Mucosa of rectum (tissue), 2 donors: ENCODE data around the gene HES3.
"Not testable (repeated sequence)": the region's sequence is repeated elsewhere in the genome, so short reads cannot be mapped to it uniquely, and the experiment has no call there.

ENCODE experiments used
- H3K27ac ChIP-seq, 2 donors: one replicate each; pipeline ENCODE4 v1.7.0; 2013; ENCODE audit warnings: inconsistent platforms in 2 of 2, low read depth in 2 of 2, low read length in 2 of 2
- H3K27me3 ChIP-seq, 2 donors: one replicate each; pipeline ENCODE4 v1.7.0; 2013; ENCODE audit warnings: low read length in 2 of 2; ENCODE audit not compliant: control insufficient read depth in 2 of 2, insufficient read depth in 2 of 2
- H3K36me3 ChIP-seq, 2 donors: one replicate each; pipeline ENCODE4 v1.7.0; 2013; ENCODE audit warnings: low read length in 2 of 2; ENCODE audit not compliant: control insufficient read depth in 2 of 2, insufficient read depth in 2 of 2
- H3K4me1 ChIP-seq, 2 donors: one replicate each; pipeline ENCODE4 v1.7.0; 2013; ENCODE audit warnings: low read length in 2 of 2, mild to moderate bottlenecking in 1 of 2; ENCODE audit not compliant: control insufficient read depth in 2 of 2, insufficient read depth in 2 of 2
- H3K4me3 ChIP-seq, 2 donors: one replicate each; pipeline ENCODE4 v1.7.0; 2013; ENCODE audit warnings: low read length in 2 of 2
- H3K9ac ChIP-seq, 2 donors: one replicate each; pipeline ENCODE4 v1.7.0; 2013; ENCODE audit warnings: low read length in 2 of 2, low read depth in 1 of 2, mild to moderate bottlenecking in 1 of 2
- H3K9me3 ChIP-seq, 2 donors: one replicate each; pipeline ENCODE4 v1.7.0; 2013; ENCODE audit warnings: low read length in 2 of 2; ENCODE audit not compliant: control insufficient read depth in 2 of 2
- donor health status: healthy.
- donor health status: Normal muscosa, but diverticular disease.

Gene HES3

DNA sequence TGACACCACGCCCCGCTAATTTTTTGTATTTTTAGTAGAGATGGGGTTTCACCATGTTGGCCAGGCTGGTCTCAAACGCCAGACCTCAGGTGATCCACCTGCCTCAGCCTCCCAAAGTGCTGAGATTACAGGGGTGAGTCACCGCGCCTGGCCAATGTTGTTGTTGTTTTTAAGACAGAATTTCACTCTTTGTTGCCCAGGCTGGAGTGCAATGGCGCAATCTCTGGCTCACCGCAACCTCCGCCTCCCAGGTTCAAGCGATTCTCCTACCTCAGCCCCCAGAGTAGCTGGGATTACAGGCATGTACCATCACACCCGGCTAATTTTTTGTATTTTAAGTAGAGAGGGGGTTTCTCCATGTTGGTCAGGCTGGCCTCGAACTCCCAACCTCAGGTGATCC, 24.3 kb upstream of the HES3 start:
- H3K27me3 ChIP-seq, H3K4me1 ChIP-seq, H3K9me3 ChIP-seq, H3K27ac ChIP-seq, H3K4me3 ChIP-seq, H3K9ac ChIP-seq: not testable (repeated sequence)
- peaks cover 11 to 24% of the 10 kb centered on the region in 2 donors for H3K36me3 ChIP-seq

DNA sequence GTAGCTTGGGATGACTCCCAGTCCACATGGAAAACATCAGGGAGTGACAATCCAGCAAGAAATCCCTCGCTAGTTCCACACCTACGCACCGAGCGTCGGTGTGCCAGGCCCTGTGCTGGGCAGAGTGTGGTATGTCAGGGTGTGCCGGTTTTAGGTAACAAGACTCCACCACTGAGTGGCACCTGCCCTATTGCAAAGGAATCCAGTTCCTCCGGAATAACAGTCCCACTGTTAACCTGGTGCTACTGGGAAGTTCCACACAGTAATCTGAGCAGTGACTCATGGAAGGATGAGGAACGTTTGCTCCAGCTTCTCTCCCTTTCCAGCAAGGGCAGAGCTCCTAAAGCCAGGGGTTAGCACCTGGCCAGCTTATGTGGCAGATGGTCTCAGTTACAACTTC, 23.7 kb upstream of the HES3 start:
- no peak overlapping the region for H3K9ac ChIP-seq
- H3K4me3 ChIP-seq = no peak overlapping the region
- H3K27ac ChIP-seq = no peak overlapping the region
- H3K27me3 ChIP-seq = no peaks in the 10 kb centered on the region
- peaks cover 17 to 30% of the 10 kb centered on the region in 2 donors for H3K36me3 ChIP-seq
- H3K4me1 ChIP-seq = no peaks in the 10 kb centered on the region
- H3K9me3 ChIP-seq = no peaks in the 10 kb centered on the region

DNA sequence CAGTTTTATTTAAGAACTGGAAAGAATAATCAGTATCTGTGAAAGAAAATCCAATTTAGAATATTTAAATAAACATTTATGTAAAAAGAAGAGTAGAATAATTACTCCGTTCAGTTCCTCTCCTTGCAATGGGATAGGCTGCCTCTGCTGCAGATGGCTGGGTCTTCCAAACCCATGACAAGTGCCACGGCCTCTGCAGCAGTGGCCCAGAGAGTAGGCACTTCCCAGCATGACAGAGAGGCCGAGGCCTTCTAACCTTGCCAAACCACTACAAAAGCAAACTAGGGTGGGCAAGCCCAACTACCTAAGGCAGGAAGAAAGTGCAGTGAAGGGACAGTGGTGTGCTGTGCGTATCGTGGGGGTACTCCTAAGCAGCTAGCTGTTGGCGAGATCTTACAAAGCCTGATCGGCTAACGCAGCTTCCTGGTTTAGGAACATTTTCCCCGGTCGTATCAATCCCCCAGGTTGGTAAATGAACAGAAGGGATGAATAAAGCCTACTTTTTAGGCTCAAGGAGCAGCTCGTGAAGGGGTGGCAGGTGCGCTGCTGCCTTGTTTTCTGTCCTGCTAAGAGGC, 22.7 kb upstream of the HES3 start:
- Histone ChIP-seq H3K4me3 (no peak overlapping the region), H3K27me3 (no peaks in the 10 kb centered on the region), H3K27ac (no peak overlapping the region), H3K4me1 (no peaks in the 10 kb centered on the region), H3K9me3 (no peaks in the 10 kb centered on the region), H3K36me3 (peaks cover 27 to 38% of the 10 kb centered on the region in 2 donors), H3K9ac (no peak overlapping the region)

DNA sequence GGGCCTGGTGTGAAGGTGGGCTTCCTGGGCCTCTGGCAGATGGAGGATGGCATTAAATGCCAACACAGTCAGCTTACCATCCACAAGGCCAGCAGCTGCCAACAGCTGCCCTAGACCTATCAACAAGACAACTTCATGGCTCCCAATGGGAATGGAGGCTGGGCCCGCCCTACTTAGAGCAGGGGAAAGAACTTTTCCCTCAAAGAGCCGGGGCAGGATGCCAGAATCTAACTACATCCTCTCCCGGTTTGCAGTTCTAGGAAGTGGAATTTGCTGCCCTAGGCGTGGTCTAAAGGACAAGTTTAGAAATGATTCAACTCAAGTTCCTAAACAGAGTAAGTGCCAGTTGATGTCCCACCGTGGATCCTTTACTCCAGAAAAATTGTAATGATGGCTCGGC, 21.3 kb upstream of the HES3 start:
- Histone ChIP-seq H3K9me3 (no peaks in the 10 kb centered on the region), H3K27ac (no peak overlapping the region), H3K9ac (no peak overlapping the region), H3K4me3 (no peak overlapping the region), H3K27me3 (no peaks in the 10 kb centered on the region), H3K4me1 (no peaks in the 10 kb centered on the region), H3K36me3 (peaks cover 35 to 46% of the 10 kb centered on the region in 2 donors)

DNA sequence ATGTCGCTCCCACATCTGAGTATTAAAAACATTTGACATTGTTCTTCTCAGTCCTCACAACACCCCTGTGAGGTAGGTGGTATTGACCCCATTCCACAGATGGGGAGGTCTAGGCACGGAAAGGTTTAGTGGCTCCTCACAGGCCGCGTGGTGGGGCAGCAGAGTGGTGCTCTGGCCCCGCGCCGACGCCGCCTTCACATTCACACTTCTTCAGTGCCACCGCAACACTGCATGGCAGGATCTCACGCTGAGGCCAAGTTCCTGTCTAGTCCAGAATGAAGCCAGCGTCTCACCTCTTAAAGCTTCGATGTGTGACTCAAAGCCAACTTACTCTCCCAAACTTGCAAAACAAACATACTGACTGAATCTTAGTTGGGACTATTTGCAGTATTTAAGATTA, 20.4 kb upstream of the HES3 start:
- no peak overlapping the region for H3K27ac ChIP-seq

DNA sequence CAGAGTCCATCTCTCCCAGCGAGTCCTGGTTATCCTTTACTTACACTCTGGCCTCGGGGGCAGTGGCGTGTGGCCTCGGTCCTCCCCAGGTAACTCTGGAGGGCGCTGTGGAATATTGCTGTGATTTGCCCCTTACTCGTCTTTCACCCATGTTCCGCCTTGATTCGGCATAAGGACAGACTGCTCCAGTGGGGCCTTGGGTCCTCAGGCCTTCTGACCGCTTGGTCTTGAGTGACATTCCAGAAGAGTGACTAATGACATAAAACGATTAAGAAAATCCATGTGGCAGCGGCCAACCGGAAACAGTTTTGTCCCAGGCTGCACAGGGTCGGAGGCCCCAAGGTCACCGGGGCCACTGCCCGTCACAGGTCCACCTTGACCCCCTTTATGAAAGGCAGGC, 19.3 kb upstream of the HES3 start:
- no peak overlapping the region for H3K4me3 ChIP-seq
- H3K36me3 ChIP-seq = peaks cover 38 to 52% of the 10 kb centered on the region in 2 donors
- H3K9ac ChIP-seq = no peak overlapping the region
- H3K27ac ChIP-seq = no peak overlapping the region
- no peaks in the 10 kb centered on the region for H3K4me1 ChIP-seq
- H3K9me3 ChIP-seq = no peaks in the 10 kb centered on the region
- H3K27me3 ChIP-seq = no peaks in the 10 kb centered on the region

More for the DNA sequence above, 20.4 kb upstream of the HES3 start:
- H3K4me1 ChIP-seq = no peaks in the 10 kb centered on the region
- no peak overlapping the region for H3K9ac ChIP-seq
- H3K36me3 ChIP-seq = peaks cover 38 to 49% of the 10 kb centered on the region in 2 donors
- H3K4me3 ChIP-seq = no peak overlapping the region
- no peaks in the 10 kb centered on the region for H3K9me3 ChIP-seq
- no peaks in the 10 kb centered on the region for H3K27me3 ChIP-seq

DNA sequence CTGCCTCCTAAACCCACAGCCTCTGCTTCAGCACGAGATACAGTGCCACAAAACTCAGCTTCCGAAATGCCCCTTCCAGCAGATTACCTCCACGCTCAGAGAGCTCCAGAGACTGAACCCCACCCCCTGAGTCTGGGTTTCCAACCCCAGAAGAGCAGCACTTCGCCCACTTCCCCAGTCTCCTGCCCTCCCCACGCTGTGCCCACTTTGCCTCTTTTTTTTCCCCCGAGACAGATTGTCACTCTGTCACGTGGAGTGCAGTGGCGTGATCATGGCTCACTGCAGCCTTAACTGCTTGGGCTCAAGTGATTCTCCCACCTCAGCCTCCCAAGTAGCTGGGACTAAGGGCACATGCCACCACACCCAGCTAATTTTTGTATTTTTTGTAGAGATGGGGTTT, 18.3 kb upstream of the HES3 start:
- no peaks in the 10 kb centered on the region for H3K4me1 ChIP-seq
- H3K27ac ChIP-seq = no peak overlapping the region
- no peaks in the 10 kb centered on the region for H3K9me3 ChIP-seq
- no peak overlapping the region for H3K9ac ChIP-seq
- H3K4me3 ChIP-seq = no peak overlapping the region
- H3K27me3 ChIP-seq = no peaks in the 10 kb centered on the region
- peaks cover 38 to 51% of the 10 kb centered on the region in 2 donors for H3K36me3 ChIP-seq

DNA sequence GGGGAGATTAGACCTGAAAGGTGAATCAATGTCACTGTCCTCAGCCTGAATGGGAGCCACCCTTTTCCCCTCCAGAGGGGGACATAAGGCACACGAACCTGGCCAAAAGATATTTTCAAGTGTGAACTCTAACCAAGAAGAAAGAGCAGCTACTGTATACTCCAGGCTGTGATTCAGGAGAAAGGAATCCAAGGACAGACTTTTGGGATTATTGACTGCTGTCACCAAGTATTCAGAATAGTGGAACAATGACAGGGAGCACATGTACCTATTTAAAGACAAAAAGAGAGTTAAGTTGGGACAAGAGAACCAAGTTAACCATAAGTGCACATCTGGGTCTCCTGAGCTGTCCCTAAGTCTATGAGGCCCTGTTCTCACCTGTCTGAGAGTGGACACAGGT, 10.6 kb upstream of the HES3 start:
- Histone ChIP-seq H3K36me3 (peaks cover 15 to 17% of the 10 kb centered on the region in 2 donors), H3K27ac (no peak overlapping the region), H3K9ac (no peak overlapping the region), H3K4me3 (no peak overlapping the region), H3K27me3 (no peaks in the 10 kb centered on the region), H3K9me3 (no peaks in the 10 kb centered on the region), H3K4me1 (peaks cover 9 to 10% of the 10 kb centered on the region in 2 donors)

DNA sequence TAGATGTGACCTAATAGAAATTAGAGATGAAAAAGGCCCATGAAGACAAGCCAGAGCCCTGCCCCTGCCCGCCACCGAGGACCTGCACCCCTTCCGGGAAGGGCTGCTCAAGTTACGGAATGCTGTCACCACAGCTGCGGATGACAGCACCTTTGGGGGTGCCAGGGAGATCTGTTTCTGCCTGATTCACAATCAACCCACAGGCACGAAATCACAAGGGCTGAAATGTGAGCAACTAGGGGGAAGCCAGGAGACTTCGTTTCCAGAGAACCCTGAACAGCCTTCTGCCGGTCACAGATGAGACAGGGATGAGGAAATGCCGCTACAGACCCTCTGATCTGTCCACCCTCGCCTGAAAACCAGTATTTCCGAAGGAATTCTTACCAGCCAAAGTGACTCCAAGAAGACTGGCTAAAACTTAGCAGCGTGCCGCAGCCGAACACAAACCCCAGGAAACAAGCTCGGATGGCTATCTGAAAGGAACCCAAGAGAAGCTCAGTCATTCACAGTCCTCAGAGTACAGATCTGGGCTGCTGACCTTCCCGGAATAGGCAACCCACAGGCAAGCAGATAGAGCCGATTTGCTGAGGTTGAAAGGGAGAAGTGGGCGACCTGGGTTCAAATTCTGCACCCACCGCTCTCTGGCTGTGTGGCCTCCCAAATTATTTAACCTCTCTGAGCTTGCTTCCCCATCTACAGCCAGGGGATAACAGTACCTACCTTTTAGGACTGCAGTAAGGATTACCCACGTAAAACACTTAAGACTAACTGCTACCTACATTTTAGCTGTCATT, 9.3 kb upstream of the HES3 start:
- H3K9ac ChIP-seq = peak overlapping the region; percentile 66 to 70
- peaks cover 9 to 10% of the 10 kb centered on the region in 2 donors for H3K4me1 ChIP-seq
- peaks cover 15% of the 10 kb centered on the region in 2 donors for H3K36me3 ChIP-seq
- no peaks in the 10 kb centered on the region for H3K9me3 ChIP-seq
- H3K27me3 ChIP-seq = peaks cover 0 to 5% of the 10 kb centered on the region in 2 donors
- H3K4me3 ChIP-seq = peak overlapping the region; percentile 70 to 83
- H3K27ac ChIP-seq = peak overlapping the region; percentile 5 to 43

DNA sequence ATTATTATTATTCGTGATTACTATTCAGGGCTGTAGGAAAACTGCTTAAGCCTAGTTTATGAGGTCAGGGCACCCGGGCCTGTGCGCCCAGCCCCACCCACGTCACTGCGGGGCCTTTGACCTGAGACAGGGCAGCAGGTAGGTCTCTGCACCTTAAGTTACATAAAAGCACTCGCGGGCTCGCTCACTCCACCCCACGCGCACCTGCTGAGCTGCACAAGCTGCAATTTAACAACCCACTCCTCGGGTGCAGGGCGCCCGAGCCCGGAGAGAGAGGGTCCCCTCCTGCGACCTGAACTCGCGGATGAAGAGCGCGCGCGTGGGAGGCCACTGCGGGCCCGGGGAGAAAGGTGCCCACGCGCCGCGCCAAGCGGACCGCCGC, 8.7 kb upstream of the HES3 start:
- Histone ChIP-seq H3K4me1 (peaks cover 9 to 10% of the 10 kb centered on the region in 2 donors), H3K36me3 (peaks cover 12 to 15% of the 10 kb centered on the region in 2 donors), H3K4me3 (peak overlapping the region; percentile 70 to 83), H3K9me3 (no peaks in the 10 kb centered on the region), H3K27ac (peak overlapping the region; percentile 5 to 43), H3K27me3 (peaks cover 5 to 6% of the 10 kb centered on the region in 2 donors), H3K9ac (peak overlapping the region; percentile 66 to 70)
